Activated CD4-positive, alpha-beta T cell treated with anti-CD3 and anti-CD28 coated beads for 48 hours (primary cell): ENCODE results near the gene KNCN.

ENCODE experiments used
- DNase-seq: peaks from one replicate; pipeline ENCODE4 v3.0.0-alpha.2; 2020

The KNCN gene

DNA sequence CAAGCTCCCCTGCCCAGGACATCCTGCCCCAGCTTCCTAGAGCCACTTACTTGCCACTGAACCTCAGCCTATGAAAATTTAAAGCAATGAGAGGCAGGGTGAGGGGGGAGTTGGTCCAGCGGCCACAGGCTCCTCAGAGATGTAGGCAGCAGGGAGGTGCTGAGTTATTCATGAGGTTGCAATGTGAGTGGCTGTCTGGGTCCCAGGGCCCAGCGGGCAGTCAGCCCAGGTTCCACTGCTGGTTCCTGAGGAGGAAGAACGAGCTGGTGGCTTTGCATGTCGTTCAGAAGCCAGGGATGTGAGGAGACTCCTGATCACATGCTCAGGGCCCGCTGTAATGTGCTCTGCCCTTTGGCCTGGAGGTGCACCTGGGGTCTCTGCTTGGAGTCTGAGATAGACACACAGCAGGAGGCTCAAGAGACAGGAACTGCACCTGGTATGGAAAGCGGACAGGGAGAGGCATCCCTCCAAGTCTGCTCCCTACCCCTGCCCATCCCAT, at the start of gene KNCN:
Gene KNCN (minus strand): TSS at position 51 of the 499 bp plus-strand sequence. CDS start 432 bp downstream, outside the sequence.
- no peak for DNase-seq

- no peak for DNase-seq
Measured at GRCh38 chr1:46599059-46599970, 47.9 kb upstream of the KNCN start.

DNA sequence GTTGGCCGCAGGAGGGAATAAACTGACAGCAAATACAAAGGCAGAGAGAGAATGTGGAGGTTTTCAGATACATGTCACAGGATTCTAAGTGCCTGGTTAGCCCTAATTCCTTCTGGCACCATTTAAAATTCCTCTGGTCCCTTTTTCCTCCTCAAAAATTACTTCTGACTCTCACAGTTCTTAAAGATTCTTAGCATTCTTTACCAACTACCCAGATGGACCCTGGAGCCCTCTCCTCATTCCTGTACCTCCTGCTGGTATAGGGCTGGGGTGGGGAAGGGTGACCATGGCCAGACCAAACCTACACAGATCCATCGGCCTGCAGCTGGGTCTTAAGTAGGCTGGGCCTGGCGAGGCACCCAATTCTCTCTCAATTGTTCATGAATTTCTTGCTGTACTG, 45.4 kb upstream of the KNCN start:
- no peak for DNase-seq

DNA sequence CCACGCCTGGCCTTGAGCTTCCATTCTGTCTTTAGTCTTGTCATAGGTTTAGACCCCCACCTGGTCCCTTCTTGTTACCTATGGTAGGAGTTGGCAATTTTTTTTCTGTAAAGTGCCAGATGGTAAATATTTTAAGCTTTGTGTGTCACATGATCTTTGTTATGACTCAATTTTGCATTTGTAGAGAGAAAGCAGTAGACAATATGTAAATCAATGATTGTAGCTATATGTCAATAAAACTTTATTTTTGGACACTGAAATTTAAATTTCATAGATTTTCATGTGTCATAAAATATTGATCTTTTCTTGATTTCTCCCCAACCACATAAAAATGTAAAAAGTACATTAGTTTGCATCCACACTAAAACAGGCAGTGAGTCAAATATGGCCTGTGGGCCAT, 44.6 kb upstream of the KNCN start:
- DNase-seq: no peak

DNA sequence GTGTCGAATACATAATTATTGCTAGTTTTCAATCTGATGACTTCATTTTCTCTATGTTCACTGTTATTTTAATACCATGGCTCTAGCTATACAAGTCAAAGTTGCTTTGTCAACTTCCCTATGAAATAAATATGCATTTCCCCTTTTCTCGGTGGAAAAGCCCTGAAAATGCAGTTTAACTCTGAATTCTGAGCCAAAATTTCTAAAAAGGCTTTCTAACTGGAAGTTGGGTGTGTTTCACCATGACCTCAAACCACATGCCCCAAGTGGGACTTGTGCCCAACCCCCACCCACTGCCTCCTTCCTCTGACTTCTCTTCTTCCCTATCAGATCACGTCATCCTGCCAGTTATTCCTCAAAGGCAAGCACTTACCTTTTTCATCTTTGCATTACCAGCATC, 43.7 kb upstream of the KNCN start:
- DNase-seq: no peak

DNA sequence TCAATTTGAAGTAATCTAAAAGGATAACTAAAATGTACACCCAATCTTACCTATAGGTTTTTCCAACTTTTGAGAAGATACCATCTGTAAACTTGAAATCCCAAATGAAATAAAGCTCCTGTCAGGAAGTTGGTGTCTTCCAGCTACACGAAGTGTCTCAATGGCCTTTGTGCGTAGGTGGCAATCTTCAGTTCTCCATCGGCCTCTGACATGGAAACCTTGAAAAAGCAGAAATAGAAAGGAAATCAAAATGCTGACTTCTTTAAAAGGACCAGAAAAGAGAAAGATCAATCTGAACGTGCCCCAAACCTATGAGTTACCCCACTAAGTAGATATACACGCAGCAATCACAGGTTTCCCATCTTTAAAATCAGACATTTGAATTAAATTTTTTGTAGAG, 42.6 kb upstream of the KNCN start:
- DNase-seq: no peak

DNA sequence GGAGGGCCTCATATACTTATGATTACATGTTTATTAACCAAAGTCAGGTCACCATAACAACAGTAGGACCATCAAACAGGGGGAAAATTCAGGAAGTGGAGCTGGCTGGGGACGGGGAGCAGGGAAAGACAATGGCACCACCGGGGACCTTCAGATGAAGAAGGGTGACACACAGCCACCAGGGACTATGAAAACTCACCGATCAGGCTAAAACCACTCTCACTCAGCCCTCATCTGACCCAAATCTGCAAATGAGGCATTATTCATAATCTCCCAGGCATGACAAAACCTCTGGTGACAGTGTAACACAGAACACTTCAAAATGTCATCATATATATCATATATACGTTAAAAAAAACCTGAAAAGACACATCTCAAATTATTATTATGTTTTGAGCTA, 41.4 kb upstream of the KNCN start:
- DNase-seq: no peak

- DNase-seq: no peak
Measured at GRCh38 chr1:46589529-46589928, 38.1 kb upstream of the KNCN start.

- no peak for DNase-seq
Measured at GRCh38 chr1:46587069-46587468, 35.6 kb upstream of the KNCN start.

- no peak for DNase-seq
Measured at GRCh38 chr1:46585312-46585938, 34.0 kb upstream of the KNCN start.

GRCh38 chr1:46583494-46583893, 32.0 kb upstream of the KNCN start:
- DNase-seq: no peak

DNA sequence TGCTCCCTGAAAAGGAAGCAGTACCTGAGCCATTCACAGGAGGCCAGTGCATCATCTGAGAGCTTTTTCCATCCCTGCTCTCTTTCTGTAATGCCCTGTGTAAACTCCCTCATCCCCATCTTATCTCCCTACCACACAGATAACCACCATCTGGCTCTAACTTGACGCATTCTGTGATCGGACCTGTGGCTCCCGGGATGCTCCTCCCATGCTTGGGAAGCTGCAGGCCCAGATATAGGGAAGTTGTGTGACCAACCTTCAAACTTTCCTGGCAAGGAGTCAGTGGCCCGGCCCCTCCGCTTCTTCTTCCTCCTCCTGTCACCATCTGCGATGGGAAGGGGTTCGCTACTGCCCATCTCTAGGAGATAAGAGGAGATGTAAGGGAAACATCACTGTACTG, 31.5 kb upstream of the KNCN start:
- DNase-seq: no peak

DNA sequence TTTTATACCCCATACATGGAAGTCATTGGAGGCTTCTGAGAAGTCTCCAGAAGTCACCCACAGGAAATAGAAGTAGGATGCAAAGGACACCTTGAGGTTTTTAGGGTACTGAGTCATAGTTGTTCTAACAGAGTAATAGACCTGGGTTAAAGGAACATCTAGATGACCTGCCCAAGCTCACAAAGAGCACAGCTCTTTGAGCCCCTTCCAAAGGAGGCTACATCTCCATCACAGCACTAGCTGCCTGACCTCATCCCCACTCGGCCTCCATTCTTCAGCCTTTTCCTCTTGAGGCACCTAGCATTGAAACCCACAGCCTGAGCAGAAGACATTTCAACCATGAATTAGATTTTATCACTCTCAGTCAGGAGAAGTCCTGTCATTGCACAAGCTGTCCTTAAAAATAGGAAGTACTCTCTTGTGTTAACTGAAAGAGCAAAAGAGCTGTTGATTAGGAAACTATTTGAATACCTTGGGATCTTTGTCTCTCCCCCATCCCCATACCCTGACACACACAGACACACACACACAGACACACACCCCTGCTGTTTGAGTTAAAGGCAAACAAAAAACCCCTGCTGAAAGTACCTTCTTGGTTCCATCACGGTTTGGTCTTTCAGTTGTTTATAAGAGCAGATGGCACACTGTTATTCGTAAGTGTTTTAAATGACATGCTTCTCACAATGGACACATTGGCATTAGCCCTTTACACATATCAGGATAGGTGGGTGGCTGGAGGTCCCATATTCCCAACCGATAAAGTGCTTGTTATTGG, 30.4 kb upstream of the KNCN start:
- DNase-seq: no peak

- no peak for DNase-seq
Measured at GRCh38 chr1:46580140-46580903, 28.9 kb upstream of the KNCN start.

- DNase-seq: no peak
Measured at GRCh38 chr1:46577671-46578070, 26.2 kb upstream of the KNCN start.

DNA sequence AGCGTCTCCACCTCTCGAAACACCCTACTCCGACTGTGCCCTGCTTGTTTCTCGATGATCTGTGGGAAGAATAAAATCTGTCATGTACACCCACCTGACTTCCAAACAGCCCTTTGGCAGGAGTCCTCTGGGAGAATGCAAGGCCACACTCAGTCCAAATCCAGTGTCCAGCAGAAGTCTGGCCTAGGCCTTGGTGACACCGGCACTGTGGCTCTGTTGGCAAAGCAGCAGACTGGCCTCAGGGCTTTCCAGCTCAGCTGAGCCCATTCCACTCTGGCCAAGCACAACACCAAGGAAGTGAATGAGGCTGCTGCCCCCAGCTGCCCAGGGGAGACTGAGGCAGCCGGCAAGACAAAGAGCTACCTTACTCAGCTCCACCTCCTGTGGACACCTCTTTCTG, 25.1 kb upstream of the KNCN start:
- no peak for DNase-seq

- DNase-seq: no peak
Measured at GRCh38 chr1:46575778-46576177, 24.3 kb upstream of the KNCN start.

- DNase-seq: no peak
Measured at GRCh38 chr1:46575300-46575699, 23.9 kb upstream of the KNCN start.

GRCh38 chr1:46571691-46572225, 20.3 kb upstream of the KNCN start:
- no peak for DNase-seq

- DNase-seq: no peak
Measured at GRCh38 chr1:46569884-46570725, 18.7 kb upstream of the KNCN start.

DNA sequence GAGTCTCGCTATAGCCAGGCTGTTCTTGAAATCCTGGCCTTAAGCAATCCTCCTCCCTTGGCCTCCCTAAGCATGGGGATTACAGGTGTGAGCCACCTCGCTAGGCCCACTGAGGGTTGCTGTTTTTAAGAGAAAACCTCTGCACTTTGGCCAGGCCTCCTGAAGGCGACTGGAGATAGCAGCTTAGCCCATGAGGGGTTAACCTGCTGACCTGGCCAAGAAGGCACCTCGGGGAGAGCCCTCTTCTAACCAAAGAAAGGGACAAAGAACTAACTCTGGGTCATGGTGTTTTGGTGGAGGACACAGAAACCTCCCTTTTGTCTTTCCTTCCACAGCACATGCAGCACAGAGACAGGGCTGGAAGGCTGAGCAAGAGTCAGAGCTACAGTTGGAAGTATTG, 17.7 kb upstream of the KNCN start:
- no peak for DNase-seq
